NCI-H226 (cell line): ENCODE data around the gene BTBD9.
A peak's percentile ranks its signal among the peaks of the same experiment; 100 is the strongest.
"Not testable (repeated sequence)": the region's sequence is repeated elsewhere in the genome, so short reads cannot be mapped to it uniquely, and the experiment has no call there.

Experiments used
- DNase-seq: peaks from one replicate; pipeline ENCODE4 v3.0.0-alpha.2; 2015

BTBD9 gene

DNA sequence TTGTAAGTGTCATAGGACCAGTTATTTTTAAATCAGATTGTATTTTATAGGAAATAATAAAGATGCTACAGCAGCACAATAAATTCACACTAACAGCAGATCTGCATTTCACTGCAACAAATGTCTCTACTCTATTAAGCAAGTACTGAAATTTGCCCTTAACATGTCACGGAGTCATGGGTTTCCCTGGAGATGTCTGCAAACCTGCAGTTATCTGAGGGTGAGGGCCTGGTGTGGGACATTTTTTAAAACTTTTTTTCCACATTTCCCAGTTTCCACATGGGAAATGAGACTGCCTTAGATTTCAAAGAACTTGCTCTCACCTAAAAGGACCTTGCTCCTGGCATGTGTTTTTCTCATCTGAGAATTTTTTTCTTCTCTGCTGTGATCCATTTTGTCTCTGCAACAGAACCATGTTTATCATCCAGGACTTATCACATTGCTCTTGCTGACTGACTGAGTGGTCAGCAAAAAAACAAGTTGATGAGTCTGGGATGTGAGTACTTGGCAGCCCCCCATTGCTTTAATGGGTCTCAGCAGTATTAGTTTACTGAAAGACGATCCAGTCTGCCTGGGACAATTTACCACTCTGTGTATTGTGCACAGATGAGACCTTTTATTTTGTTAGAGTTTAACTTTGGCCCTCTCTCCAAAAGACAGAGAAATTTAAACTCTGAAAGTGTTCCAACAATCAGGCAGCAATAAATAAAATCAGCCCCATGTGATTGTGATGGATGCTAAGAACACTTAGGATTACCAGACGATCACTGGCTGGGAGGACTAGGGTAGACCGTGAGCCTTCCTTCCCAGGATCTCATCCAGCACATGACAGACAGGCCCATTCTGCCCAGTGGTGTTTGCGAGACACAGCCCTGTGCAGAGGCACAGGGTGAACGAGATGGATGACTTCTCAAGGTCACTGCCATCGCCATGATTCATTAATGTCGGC is 268.8 kb downstream of the BTBD9 start:
- no peak for DNase-seq

DNA sequence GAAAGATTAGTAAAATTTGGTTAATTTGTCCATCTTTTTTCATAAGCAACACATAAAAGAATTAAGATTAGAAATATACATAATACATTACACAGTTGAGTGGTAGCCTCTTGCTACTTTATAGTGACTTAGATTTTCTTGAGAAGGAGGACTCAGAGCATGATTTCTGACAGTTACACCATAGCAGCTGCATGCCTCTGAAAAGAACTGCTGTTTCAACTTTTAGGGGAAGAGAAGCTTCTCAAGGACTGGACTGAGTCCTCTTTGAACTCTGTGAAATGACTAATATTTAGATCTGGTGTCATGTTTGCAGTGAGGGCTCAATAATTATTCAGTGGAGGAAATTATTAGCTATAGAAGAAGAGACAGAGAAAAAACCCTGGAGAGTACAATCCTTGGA is 272.5 kb downstream of the BTBD9 start:
- no peak for DNase-seq

DNA sequence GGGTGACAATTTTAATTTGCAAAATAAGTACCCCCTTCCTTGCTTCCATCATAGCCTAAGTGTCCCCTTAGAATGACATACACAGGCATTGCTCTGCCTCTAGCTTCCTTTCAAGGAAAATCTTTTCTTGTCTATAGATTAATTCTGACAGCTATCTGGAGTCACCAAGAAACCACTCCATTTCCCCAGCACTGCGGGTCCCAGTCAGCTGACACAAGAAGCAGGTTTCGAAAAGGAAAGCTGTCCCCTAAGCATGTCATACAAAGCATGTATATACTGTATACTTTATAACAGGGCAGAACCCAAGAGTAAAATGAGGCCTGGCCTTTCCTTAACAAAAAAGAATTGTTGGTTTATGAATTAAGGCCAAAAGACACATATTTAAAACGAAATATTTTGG is 273.5 kb downstream of the BTBD9 start:
- no peak for DNase-seq

DNA sequence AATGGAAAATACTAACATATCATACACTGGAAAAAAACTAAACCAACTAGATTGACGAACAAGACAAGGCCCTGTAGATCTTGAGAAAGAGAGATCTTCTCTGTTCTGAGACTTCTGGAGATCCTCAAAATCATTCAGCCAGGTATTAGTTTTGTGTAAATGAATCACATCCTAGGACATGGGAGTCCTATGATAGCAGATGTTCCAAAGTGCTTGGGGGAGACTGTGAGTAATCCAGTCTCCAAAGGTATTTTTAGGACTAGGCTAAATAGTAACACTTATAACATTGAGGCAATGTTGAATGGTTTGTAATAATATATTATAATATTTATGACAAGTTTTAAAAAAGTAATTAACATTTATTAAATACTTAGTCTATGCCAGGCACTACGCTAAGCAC is 275.0 kb downstream of the BTBD9 start:
- no peak for DNase-seq

DNA sequence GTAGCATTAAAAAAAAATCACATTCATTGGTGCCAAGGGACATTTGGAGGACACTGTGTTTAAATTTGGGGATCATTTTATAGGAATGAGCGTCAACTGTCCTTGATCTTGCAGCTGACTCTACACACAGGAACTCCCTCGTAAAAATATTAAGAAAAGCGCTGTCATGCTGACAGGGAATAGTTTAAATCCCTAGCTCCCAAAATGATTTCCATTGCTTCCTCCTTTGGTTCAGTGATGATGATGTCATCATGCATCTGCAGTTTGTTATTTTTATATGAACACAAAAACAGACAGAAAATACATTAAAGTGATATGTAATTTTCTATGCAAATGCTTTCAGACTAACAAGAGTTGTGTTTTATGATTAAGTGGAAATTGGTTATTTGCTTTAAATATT is 275.6 kb downstream of the BTBD9 start:
- no peak for DNase-seq

DNA sequence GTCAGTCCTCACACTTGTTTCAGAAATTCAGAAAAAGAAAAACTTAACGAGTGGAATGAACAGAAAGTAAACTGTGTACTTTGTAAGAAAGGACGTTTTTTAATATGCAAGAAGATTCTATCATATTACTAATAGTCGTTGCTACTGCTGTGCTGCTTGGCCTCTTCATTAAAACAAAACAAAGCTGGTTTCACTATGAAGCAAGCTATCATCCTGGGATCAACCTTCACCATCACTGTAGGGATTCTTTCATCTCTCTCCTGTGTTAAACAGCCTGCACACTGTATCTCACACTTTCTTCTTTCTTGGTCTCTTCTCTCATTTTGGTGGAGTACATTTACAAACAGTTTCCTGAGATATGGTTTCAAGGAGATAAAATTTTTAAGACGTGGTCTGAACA is 284.2 kb downstream of the BTBD9 start:
- DNase-seq: no peak

DNA sequence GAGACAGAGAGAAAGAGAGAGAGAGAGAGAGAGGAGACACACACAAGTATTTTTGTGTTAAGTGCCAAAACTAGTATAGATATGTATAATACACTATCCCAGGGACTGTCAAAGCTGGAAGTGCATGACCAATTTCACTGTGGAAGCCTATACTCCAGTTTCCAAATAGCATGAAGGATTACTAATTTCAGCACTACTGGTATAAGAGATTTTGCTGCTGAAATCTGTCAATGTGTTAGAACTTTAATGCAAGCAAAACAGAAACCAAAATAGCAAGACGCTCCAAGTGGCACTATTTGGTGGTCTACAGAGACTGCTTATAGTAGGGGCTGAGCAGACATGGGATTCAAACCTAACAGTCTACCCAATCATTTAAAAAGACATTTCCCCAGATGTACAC is 284.8 kb downstream of the BTBD9 start:
- DNase-seq: no peak

DNA sequence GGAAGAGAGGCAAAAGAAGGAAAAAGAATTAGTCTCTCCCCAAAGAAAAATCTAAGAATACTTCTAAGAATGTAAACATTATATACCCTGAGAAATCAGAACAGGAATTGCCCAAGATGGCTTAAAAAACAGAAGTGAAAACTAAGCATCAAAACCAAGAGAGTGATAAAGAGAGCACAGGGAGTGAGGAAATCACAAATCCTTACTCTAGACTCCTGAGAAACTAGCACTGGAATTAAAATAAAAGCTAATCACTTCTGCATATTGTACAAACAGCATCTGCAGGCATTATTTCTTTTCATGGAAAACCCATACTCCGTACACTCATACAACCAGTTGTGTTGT is 285.7 kb downstream of the BTBD9 start:
- no peak for DNase-seq

DNA sequence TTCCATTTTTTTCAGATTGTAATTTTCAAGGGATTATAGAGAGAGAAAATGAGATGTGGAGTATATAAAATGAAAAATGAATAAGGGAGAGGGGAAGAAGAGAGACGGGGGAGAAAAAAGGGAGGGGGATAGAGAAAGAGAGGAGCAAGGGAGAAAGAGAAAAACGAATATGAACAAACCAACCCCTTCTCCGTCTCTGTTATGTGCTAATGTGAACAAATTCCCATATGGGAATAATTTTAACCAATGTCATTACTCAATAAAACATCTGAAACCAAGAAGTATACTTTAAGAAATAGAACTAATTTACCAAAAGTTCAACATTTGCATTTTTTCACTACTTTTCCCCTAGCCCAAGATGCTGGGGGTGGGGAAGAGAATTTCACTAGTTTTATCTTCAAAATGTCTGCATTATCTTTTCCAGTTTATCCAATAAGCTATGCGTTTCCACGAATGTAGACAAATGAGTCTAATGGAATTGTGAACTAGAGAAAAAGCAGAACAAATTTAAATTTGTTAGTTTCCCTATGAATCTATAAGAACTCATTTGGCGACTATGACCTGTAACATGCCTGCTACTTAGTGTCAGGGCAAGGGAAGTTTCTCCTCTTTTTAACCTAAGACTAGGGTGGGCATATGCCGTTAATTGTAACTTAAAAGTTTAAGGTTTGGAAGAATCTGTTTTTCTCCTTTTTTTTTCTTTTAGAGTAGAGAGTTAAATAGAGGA is 286.3 kb downstream of the BTBD9 start:
- DNase-seq: no peak

DNA sequence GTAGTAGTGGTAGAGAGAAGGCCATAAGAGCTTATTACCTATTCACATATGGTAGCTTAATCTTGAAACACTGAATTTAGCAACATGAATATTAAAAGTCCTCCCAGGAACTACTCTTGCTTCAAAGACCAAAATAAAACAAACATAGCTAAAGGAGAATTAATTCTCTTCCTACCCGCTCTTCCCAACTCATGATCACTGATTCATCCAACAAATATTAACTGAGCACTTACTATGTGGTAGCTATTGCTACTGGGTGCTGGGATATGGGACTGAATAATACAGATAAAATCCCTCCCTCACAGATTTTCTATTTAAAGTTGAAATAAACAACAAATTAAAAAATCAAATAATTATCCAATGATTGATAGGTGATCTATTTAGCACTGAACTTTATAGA is 287.1 kb downstream of the BTBD9 start:
- no peak for DNase-seq

DNA sequence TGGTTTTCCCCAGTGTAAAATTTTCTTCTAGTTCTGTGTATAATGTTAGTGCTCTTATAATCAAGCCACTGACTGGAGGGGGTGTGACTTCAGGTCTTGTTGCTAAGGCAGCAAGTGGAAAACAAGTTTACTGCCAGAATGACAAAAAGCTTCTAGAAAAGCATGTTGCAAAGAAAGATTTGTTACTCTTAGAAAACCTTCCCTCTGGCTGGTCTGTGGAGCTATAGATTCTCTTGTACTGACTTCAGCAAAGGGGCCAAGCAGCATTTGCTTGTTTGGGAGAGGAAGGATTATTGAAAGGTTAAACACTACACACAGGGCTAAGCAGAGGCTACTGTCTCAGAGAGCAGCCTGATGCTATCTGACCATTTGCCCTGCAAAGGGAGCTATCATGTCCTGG is 288.8 kb downstream of the BTBD9 start:
- no peak for DNase-seq

DNA sequence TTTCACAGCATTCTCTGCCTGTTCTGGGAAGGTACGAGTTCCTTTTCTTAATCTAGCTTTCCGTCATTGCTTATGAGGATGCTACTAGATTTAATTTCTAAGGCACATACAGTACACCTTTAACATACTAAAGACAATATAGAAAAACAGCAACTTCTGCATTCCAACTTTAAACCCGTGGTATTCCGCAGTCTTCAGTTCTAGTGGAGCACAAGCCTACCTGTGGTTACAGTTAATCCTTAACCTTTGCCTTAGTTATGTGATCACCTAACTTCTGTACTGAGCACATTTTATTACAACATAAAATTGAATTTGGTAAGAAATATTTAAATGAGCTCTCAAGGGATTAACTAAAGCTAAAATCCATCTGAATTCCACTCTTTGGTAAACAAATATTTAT is 289.5 kb downstream of the BTBD9 start:
- no peak for DNase-seq

DNA sequence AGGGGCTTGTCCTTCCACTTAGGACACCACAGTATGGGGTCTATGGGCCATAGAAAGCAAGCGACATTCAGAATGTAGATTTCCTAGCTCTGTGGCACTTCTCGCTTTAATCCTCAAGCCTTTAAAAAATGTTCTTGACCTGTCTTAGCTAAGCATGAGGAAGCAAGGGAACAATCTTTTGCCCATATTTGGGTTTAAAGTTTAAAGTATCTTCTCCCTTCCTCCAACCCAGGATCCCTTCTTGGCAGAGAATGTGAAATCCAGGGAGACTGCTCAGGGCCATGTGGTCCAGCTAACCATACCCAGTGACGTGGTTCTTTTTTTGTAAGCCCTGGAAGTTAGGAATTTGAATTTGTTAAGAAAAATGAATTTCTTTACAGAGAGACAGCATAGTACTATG is 289.9 kb downstream of the BTBD9 start:
- DNase-seq: no peak

DNA sequence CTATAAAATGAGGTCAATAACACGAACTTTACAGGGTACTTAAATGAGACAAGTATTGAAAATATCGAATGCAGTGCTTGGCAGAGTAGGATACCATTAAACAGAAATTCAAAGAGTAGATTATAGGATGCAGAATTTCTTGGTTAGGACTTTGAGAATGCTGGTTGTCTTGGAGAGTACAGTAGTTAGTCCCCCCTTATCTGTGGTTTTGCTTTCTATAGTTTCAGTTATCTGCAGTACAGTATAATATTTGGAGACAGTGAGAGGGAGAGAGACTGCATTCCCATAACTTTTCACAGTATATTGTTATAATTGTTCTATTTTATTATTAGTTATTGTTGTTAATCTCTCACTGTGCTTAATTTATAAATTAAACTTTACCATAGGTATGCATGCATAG is 290.5 kb downstream of the BTBD9 start:
- no peak for DNase-seq

DNA sequence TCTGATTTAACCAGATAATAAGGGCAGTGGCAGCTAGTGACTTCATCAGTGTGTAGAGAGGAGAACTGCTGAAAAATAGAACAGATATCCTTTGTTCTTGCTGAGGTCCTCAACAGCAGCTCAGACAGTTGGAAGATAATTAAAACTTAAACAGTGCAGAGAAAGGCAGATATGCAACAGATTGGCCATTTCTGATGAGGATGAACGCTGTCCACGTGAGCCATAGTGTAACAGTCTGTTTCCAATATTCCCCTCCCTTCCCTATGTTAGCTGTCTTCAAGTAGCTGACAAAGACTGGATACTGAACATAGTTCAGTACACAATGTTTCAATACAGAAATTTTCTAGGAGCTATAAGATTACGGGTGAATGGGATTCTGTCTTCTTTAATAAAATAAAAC is 291.4 kb downstream of the BTBD9 start:
- DNase-seq: no peak

DNA sequence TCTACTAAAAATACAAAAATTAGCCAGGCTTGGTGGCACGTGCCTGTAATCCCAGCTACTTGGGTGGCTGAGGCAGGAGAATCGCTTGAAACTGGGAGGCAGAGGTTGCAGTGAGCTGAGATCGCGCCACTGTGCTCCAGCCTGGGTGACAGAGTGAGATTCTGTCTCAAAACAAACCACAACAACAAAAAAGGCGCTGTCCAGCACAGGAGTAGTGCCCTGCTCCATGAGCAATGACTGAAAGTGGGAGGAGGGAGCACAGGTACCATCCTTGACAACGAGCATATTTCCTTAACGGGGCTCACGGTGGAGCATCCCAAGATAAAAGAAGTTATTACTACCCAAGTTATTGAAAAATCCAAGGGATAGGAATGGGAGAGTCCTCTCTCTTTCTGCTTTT is 291.9 kb downstream of the BTBD9 start:
- DNase-seq: not testable (repeated sequence)

DNA sequence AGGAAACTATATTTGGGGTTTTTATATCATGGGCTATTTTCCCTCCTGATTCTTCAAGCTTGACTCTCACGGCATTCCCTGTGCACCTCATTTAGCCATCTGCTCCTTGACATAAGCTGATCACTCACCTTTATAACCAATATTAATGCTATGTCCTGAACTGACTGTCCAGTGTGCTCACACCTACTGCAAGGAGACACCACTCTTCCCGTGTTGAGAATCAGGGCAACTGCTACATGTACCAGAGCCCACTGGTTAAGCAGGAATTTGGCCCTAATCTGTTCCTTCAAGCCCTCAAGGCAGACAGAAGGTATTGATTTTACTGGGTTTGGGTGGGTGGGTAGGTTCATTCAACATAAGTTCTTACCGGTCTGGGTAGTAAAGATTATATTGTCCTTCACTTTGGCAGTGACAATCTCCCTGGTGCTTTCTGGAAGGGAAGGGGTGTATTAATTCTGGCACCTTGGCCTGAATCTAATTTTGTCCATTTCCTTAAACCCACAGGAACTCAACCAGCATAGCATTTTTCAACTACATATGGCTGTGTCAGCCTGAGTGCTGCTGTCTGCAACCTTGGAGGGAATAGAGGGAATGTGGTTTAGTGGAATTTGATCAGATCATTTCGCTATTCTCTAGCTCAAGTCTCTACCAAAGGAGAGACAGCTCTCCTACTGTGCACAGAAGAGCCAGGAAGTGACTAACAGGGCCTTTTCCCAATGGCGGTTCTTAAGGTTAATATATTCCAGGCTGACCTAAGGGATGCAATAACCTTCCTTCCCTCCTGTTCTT is 293.2 kb downstream of the BTBD9 start:
- peak; percentile 75 for DNase-seq

DNA sequence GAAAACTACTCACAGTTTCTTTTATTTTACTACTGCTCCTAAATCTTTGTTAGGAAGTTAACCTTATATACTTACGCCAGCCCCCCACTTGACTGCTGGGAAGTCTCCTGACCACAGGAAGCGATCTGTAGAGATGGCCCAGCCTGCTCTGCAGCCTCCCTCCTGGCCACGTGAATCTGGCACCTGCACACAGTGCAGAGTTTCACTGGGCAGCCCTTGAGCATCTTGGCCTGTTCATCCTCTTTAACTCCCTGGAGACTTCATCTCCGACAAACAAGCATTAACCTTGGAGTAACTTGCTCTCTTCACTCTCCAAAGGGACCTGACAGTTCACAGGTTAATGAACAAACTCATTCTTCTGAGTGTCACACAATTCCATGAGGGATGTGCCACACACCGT is 294.1 kb downstream of the BTBD9 start:
- DNase-seq: no peak

DNA sequence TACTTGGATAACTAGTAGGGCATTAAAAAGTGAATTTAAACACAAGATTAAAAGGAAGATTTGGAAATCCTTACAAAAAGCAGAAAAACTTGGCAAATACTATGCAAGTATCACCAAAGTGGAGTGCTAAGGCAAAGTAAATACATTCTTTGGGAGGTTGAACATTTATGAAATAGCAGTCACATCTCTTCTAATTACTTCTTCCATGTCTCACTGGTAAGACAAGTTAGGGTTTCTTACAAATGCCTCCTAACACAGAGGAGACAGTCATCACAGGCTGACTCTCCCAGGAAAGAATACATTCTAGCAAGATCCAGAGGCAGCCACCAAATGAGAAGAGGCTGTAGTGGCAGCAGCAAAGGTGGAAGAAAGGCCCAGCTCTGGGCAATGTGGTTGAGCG is 298.2 kb downstream of the BTBD9 start:
- no peak for DNase-seq

DNA sequence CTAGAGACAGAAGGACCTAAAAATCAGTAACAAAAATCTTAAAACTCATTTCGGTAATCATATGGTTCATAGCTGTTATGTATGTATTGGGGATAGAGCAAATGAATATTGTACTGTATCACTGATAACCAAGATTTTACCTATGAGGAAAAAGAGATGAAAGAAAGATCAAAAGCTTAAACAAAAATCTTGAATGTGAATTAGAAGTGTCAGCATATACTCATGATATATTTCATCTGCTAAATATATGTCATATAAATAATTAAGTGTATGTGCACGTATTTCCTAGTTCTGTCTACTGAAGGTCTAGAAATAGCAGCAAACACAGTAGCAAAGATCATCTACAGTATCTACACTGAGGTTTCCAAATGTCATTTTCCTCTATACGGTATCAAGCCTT is 299.8 kb downstream of the BTBD9 start:
- DNase-seq: no peak

DNA sequence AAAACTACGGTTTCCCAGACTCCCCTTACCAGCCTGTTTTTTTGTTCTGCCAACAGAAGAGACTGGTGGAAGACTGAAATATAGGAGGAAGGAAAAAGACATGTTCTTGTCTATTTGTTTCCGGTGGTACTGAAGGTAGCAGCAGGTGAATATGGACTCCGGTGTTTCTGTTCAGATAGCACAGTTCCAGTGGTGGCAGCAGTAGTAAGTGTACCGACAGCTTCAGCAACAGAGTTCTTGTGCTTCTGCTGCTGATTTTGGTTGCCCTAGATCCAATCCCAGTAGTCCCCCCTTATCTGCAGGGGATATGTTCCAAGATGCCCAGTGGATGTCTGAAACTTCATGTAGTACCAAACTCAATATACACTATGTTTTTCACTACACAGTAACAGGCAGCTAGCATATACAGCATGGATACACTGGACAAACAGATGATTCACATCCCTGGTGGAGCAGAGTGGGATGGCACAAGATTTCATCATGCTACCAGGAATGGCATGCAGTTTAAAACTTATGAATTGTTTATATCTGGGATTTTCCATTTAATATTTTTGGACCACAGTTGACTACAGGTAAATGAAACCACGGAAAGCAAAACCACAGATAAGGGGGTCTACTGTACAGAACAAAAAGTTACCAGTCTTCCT is 301.8 kb downstream of the BTBD9 start:
- DNase-seq: peak; percentile 57

DNA sequence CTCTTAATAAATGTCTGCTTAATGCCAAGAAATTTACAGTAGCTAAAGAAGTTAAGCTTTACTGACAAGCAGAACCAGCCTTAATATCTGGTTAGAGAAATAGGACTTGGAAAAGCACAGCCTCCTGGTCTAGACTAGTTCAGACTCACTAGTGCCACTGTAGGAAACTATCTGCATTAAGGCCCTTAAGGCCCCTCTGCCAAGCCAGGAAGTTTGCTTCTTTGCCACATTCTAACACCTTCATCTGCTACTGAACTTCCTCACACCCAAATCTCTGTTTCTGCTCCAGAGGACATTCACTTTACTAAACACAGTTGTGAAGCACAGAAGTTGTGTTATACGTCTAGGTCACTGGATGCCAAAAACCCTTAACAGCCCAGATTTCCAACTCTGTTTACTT is 302.8 kb downstream of the BTBD9 start:
- no peak for DNase-seq

DNA sequence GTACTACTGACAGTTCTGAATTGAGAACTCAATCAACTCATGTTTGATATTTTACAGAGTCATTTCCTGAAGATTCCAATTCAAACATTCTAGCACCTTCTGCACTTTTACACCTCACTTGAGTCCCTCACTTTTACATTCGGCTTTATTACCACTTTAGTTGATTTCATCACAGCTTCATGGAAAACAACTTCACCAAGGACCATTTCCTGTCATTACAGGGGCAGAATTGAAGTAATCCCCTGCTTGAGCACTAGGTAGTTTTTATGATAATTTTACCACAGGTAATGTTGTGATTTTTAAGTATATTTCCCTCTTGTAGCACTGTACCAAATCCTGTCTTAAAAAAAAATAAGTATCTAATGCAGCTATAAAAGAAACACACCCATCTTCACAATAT is 312.9 kb downstream of the BTBD9 start:
- no peak for DNase-seq
